ENCODE measurements around the gene ECE1.

GRCh38 chr1:21237446-21238088 lies 52.7 kb downstream of the ECE1 start:
- TF ChIP-seq CTCF (IDR thresholded peaks at IDR 0.05 in 8 of 11, conservative IDR thresholded peaks at IDR 0.05 in 3 of 11) (no peak), POLR2A (IDR thresholded peaks at IDR 0.05) (no peak)

Measured in spleen (tissue), 7 donors.